Common myeloid progenitor, CD34-positive (primary cell): ENCODE measurements around the gene IFT52.

Experiments
- CTCF ChIA-PET: fragments of 350-600 bp; sonication (Branson Sonifier 250); formaldehyde crosslinking; loops from one replicate; lab custom pipeline; 2021; ENCODE audit warnings: antibody characterized with exemption; lab: Charles Lee
- POLR2A ChIA-PET: fragments of 350-600 bp; sonication (Branson Sonifier 250); formaldehyde crosslinking; loops from one replicate; lab custom pipeline; 2021; ENCODE audit warnings: antibody characterized with exemption; lab: Charles Lee
- DNase-seq, 3 donors: peaks; one replicate each; pipeline versions ENCODE4 v3.0.0 to v3.0.0-alpha.2; 2013
- H3K27ac ChIP-seq, 2 experiments: 1 replicate in 1 of 2; 2 replicates in 1 of 2; pipeline ENCODE4 v1.7.0; 2013; ENCODE audit warnings: inconsistent platforms in 2 of 2, low read length in 2 of 2, mild to moderate bottlenecking in 2 of 2, low read depth in 1 of 2, moderate library complexity in 1 of 2; ENCODE audit not compliant: severe bottlenecking in 2 of 2, insufficient read depth in 1 of 2, poor library complexity in 1 of 2
- H3K27me3 ChIP-seq, 5 experiments: replicated peaks in 2 of 5; 1 replicate in 3 of 5; 2 replicates in 2 of 5; pipeline versions ENCODE4 v1.6.1 to v1.7.0; 2013; ENCODE audit warnings: low read length in 4 of 5, mild to moderate bottlenecking in 2 of 5, moderate library complexity in 2 of 5, inconsistent platforms in 1 of 5; ENCODE audit not compliant: insufficient read depth in 5 of 5, control insufficient read depth in 4 of 5
- H3K36me3 ChIP-seq, 4 experiments: 1 replicate in 2 of 4; 2 replicates in 2 of 4; pipeline versions ENCODE4 v1.6.1 to v1.7.0; 2013; ENCODE audit warnings: low read length in 3 of 4, control low read depth in 1 of 4, mild to moderate bottlenecking in 1 of 4; ENCODE audit not compliant: control insufficient read depth in 4 of 4, insufficient read depth in 4 of 4
- H3K4me1 ChIP-seq, 4 experiments: 1 replicate in 3 of 4; 2 replicates in 1 of 4; pipeline versions ENCODE4 v1.6.1 to v1.7.1; 2013; ENCODE audit warnings: low read length in 3 of 4, mild to moderate bottlenecking in 3 of 4, control low read depth in 1 of 4, inconsistent platforms in 1 of 4, moderate library complexity in 1 of 4; ENCODE audit not compliant: control insufficient read depth in 4 of 4, insufficient read depth in 4 of 4; ENCODE audit errors: control extremely low read depth in 1 of 4
- H3K4me3 ChIP-seq, 7 experiments: 1 replicate in 4 of 7; 2 replicates in 3 of 7; pipeline versions ENCODE4 v1.5.1 to v1.7.0; 2013; ENCODE audit warnings: mild to moderate bottlenecking in 7 of 7, low read length in 6 of 7, moderate library complexity in 6 of 7, inconsistent platforms in 2 of 7, low read depth in 2 of 7, control low read depth in 1 of 7; ENCODE audit not compliant: insufficient read depth in 4 of 7, control insufficient read depth in 1 of 7; ENCODE audit errors: extremely low read depth in 1 of 7
- H3K9me3 ChIP-seq, 5 experiments: 1 replicate in 4 of 5; 2 replicates in 1 of 5; pipeline versions ENCODE4 v1.6.1 to v1.7.1; 2013; ENCODE audit warnings: low read length in 4 of 5, mild to moderate bottlenecking in 2 of 5, inconsistent platforms in 1 of 5, low read depth in 1 of 5, moderate library complexity in 1 of 5; ENCODE audit not compliant: control insufficient read depth in 4 of 5, insufficient read depth in 2 of 5; ENCODE audit errors: control extremely low read depth in 1 of 5
- WGBS: methylation state at CpG from one replicate; pipeline ENCODE4 v1.1.5; 2013; ENCODE audit not compliant: insufficient coverage; 5-methylcytosine and 5-hydroxymethylcytosine counted together

Gene IFT52

DNA sequence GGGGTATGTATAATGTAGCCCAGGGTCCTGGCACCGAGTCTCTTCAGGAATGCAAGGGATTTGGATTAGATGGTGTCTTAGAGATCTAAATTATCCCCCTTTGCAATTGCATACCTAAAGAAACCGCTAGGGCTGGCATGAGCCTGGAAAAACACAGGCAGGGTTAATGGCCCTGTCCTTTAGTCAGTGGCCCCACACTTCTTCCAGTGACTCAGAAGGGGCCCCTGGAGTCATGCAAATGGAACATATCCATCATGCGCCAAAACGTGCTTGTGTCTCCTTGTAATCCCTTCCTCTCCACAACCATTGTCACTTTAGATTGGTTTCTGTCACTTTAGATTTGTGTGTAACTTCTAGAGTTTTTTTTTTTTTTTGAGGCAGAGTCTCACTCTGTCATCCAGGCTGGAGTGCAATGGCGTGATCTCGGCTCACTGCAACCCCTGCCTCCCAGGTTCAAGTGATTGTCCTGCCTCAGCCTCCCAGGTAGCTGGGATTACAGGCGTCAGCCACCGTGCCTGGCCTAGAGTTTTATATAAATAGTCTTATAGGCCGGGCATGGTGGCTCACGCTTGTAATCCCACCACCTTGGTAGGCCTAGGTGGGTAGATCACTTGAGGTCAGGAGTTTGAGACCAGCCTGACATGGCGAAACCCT is 67.5 kb downstream of the IFT52 start:
- no peaks in the 10 kb centered on the region for H3K36me3 ChIP-seq
- WGBS, result 87% methylated on average over 9 of the region's 11 CpGs
- POLR2A ChIA-PET, result no interaction called here
- no peaks in the 10 kb centered on the region for H3K9me3 ChIP-seq
- DNase-seq, result peak in 1 of 3 donors; percentile 25
- peak overlapping the region; percentile 57 to 94 (median 86) for H3K4me3 ChIP-seq
- CTCF ChIA-PET, result no interaction called here
- H3K27me3 ChIP-seq, result no peaks in the 10 kb centered on the region
- peaks cover 0 to 17% (median 9%) of the 10 kb centered on the region in 4 experiments for H3K4me1 ChIP-seq
- peak overlapping the region in 1 of 2 experiments; percentile 84 for H3K27ac ChIP-seq

- H3K4me1 ChIP-seq, result peaks cover 0 to 17% (median 9%) of the 10 kb centered on the region in 4 experiments
- no peaks in the 10 kb centered on the region for H3K27me3 ChIP-seq
- 89% methylated on average over 3 of the region's 6 CpGs for whole genome bisulfite sequencing
- H3K27ac ChIP-seq, result no peak overlapping the region
- ChIA-PET CTCF (no interaction called here), POLR2A (no interaction called here)
- no peak overlapping the region for H3K4me3 ChIP-seq
- DNase-seq, result peak in 1 of 3 donors; percentile 36
- no peaks in the 10 kb centered on the region for H3K36me3 ChIP-seq
- no peaks in the 10 kb centered on the region for H3K9me3 ChIP-seq
These were observed 68.1 kb downstream of the IFT52 start for GRCh38 chr20:43658723-43659419.

GRCh38 chr20:43662943-43663655 is 72.4 kb downstream of the IFT52 start:
- no peaks in the 10 kb centered on the region for H3K36me3 ChIP-seq
- DNase-seq, result no peak
- H3K27me3 ChIP-seq, result peaks cover 0 to 33% (median 2%) of the 10 kb centered on the region in 5 experiments
- H3K9me3 ChIP-seq, result no peaks in the 10 kb centered on the region
- CTCF ChIA-PET, result no interaction called here
- peaks cover 0 to 17% (median 13%) of the 10 kb centered on the region in 4 experiments for H3K4me1 ChIP-seq
- whole genome bisulfite sequencing, result 100% methylated on average over 1 of the region's 2 CpGs
- POLR2A ChIA-PET, result no interaction called here
- no peak overlapping the region for H3K4me3 ChIP-seq
- H3K27ac ChIP-seq, result no peak overlapping the region

- peaks cover 0 to 21% (median 11%) of the 10 kb centered on the region in 4 experiments for H3K4me1 ChIP-seq
- no peak overlapping the region for H3K4me3 ChIP-seq
- H3K27ac ChIP-seq, result no peak overlapping the region
- peaks cover 0 to 5% (median 0%) of the 10 kb centered on the region in 4 experiments for H3K36me3 ChIP-seq
- 100% methylated on average over 1 of the region's 6 CpGs for WGBS
- ChIA-PET CTCF (no interaction called here), POLR2A (no interaction called here)
- H3K9me3 ChIP-seq, result no peaks in the 10 kb centered on the region
- peaks cover 0 to 33% (median 2%) of the 10 kb centered on the region in 5 experiments for H3K27me3 ChIP-seq
- DNase-seq, result no peak
These were observed 74.9 kb downstream of the IFT52 start for GRCh38 chr20:43665466-43666176.

DNA sequence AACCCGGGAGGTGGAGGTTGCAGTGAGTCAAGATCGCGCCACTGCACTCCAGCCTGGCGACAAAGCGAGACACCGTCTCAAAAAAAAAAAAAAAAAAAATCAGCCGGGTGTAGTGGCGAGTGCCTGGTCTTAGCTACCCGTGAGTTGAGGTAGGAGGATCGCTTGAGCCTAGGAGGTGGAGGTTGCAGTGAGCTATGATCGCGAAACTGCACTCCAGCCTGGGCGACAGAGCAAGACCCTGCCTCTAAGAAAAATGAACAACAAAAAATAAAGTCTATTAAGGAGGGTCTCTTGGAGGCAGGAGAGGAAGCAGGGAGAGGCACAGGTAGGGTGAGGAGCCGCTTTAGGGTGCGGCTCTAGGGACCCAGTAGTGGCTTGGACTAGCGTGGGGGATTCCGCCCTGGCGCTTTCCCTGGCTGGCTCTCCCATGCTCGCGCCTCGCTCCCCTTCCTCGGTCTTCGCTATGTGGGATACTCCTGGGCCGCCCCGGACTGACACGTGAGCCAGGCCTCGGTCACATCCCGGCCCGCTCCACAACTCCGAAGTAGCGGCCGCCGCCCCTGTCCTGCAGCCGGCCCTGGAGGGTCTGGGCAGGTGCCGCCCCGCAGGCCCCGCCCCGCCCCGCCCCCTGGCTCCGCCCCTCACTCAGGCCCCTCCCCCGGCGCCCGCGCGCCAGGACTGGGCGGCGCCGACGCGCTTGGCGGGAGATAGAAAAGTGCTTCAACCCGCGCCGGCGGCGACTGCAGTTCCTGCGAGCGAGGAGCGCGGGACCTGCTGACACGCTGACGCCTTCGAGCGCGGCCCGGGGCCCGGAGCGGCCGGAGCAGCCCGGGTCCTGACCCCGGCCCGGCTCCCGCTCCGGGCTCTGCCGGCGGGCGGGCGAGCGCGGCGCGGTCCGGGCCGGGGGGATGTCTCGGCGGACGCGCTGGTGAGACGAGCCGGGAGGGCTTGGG is 75.9 kb downstream of the IFT52 start, which contains the start of gene MYBL2:
TSS of gene MYBL2 (plus strand) at position 739 of the 953 bp plus-strand sequence. CDS start at position 909, 170 bp downstream.
- peak within 1 kb of the TSS in 1 of 2 experiments; percentile 25 for H3K27ac ChIP-seq
- H3K4me1 ChIP-seq, result peaks cover 0 to 21% (median 11%) of the 10 kb centered on the region in 4 experiments
- peaks cover 0 to 5% (median 0%) of the 10 kb centered on the region in 4 experiments for H3K36me3 ChIP-seq
- POLR2A ChIA-PET, result no interaction called here
- CTCF ChIA-PET, result no interaction called here
- peaks cover 0 to 33% (median 2%) of the 10 kb centered on the region in 5 experiments for H3K27me3 ChIP-seq
- no peaks in the 10 kb centered on the region for H3K9me3 ChIP-seq
- H3K4me3 ChIP-seq, result peak within 1 kb of the TSS; percentile 29 to 78 (median 59)
- peak; percentile 60 to 79 (median 71) for DNase-seq
- WGBS, result 5% methylated on average over 47 of the region's 90 CpGs
